GM12873 (cell line): ENCODE data around the gene NYAP1.

Experiments used
- CTCF ChIP-seq: IDR thresholded peaks from 2 replicates; pipeline ENCODE4 v1.5.1; 2012; ENCODE audit warnings: low read depth, mild to moderate bottlenecking, moderate library complexity, low read length, control low read depth; ENCODE audit not compliant: insufficient read depth; ENCODE audit errors: missing control alignments

The NYAP1 gene

GRCh38 chr7:100483722-100484672, at the start of gene NYAP1:
NYAP1 (plus strand) TSS chr7:100483927; CDS start chr7:100485312, 1,385 bp downstream.
- TF ChIP-seq CTCF: no peak

GRCh38 chr7:100434297-100435144, 49.2 kb upstream of the NYAP1 start:
- no peak for TF ChIP-seq CTCF

GRCh38 chr7:100435401-100436304, 48.1 kb upstream of the NYAP1 start:
- no peak for TF ChIP-seq CTCF

GRCh38 chr7:100437150-100438100, 46.3 kb upstream of the NYAP1 start:
- TF ChIP-seq CTCF: no peak

- TF ChIP-seq CTCF: no peak
Observed at GRCh38 chr7:100438172-100438571, 45.6 kb upstream of the NYAP1 start.
